Iris pigment epithelial cell (primary cell): ENCODE data around the gene AIMP1.
"Not testable (repeated sequence)": the region's sequence is repeated elsewhere in the genome, so short reads cannot be mapped to it uniquely, and the experiment has no call there.

Source experiments
- DNase-seq: peaks from one replicate; pipeline ENCODE4 v3.0.0-alpha.2; 2011; ENCODE audit warnings: low read depth

The AIMP1 gene

GRCh38 chr4:106351016-106351415, 34.7 kb downstream of the AIMP1 start:
- DNase-seq, result no peak

- DNase-seq, result peak; percentile 50
Measured at GRCh38 chr4:106353786-106354185, 37.4 kb downstream of the AIMP1 start.

- no peak for DNase-seq
Measured at GRCh38 chr4:106355193-106355592, 38.8 kb downstream of the AIMP1 start.

GRCh38 chr4:106358899-106359298, 42.5 kb downstream of the AIMP1 start:
- DNase-seq, result peak; percentile 84

DNA sequence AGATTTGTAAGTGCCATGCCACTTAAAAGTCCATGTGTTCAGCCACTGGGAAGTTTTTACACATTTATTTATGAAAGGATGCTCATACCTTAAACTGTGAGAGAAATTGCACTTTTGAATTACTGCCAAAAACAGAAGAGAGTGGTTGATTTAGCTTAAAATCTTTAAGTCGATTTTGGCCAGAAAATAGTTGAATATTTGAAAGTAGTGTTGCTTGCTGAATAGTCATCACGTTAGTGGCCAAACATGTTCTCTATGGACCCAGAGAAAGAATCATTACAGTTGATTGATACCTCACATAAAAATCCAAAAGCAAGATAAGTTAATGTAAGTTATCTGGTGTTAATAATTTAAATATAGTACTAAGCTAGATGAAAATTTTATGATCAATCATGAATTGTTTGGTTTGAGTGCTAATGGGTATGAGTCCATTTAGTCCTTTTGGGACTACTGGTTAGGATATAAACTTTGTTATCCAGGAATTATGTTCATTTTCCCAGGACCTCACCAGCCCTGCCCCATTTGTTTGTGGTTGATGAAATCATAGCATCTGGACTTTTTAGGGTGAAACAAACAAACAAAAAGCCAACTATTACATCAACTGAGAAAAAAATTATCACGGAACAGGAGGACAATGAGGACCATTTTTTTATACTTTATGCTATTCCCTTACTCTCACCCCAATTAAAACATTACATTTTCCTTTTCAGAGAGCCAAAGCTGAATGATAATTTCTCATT, 45.9 kb downstream of the AIMP1 start:
- DNase-seq, result no peak

GRCh38 chr4:106364282-106364681, 47.9 kb downstream of the AIMP1 start:
- DNase-seq, result no peak

DNA sequence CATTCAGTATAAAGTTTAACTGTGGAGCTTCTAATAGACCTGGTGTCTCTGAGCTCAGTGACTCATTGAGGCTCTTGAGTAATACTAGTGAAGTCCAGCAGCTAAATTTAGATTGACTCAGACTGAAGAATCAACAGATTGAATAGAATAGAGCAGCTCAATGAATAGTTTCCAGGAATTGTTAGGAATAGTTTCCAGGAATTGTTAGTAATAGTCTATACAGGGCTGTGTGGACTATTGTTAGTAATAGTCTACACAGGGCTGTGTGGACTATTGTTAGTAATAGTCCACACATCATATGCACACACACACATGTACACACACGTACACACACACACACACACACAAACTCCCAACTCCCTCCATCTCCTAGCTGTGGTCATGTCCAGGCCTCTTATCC, 49.3 kb downstream of the AIMP1 start:
- DNase-seq, result peak; percentile 93

DNA sequence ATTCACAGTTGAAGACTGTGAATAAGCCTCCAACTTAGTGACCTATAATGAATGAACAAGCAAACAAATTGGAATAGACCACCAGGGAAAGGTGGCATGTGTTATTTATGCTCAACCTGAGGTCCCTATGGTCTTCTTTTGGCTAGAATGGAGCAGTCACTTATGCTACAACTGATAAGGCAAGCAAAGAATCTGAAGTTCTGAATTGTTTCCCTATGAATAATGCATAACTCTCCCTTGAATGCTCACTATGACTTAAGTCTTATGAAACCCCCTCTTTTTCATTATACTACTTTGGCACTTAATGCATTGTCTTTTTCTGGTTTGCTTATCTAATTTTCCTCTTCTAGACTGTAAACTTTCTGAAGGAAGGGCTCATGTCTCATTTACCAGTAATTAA, 49.7 kb downstream of the AIMP1 start:
- DNase-seq, result peak; percentile 71

GRCh38 chr4:106367072-106367471, 50.7 kb downstream of the AIMP1 start:
- DNase-seq, result no peak

DNA sequence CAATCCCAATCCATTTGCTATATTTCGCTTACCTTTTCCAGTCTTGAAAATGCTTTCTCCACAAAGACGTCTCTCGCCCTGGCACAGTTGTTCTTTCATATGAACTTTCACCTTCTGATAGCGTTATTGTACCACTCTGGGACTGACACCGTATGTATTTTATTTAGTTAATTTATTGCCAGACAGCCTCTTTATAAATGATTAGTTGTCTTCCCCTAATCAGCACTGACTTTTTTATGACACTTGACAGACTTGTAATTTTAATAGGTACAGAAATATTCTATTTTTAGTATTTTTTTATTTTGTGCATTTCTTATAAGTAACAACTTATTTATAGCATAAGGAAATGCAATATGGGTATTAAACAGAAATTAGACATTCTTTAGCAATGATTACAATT, 52.3 kb downstream of the AIMP1 start, which contains the start of gene GIMD1:
Gene GIMD1, minus strand, starts transcription at position 101 of the 400 bp plus-strand sequence. CDS start 1,343 bp downstream, outside the sequence.
- no peak for DNase-seq

DNA sequence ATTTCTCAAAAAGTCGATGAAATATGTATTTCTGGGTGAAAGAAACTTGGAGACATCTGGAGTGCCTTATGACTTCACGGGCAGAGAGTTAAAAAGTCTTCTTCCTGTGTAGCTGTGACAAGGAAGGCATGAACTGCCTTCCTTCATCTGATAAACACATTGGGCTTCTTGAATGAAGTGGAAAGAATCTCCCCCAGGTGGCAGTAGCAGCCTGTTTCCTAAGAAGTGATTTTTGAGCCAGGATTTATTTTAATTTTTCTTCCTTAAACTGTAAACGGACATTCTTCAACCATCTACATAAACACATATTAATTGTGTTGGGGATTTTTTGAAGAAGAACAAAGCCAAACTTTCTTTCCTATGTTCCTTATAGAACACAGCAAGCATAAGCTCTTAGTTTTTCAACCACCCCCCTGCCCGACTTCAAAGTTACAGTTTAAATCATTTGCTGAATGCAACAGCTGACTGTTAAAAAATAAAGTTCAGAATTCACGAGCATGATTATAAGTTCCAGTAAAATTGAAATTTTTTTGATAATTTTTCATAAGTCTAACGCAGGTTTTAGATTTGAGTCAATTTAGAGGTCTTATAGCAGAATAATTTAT, 53.2 kb downstream of the AIMP1 start:
- peak; percentile 89 for DNase-seq

DNA sequence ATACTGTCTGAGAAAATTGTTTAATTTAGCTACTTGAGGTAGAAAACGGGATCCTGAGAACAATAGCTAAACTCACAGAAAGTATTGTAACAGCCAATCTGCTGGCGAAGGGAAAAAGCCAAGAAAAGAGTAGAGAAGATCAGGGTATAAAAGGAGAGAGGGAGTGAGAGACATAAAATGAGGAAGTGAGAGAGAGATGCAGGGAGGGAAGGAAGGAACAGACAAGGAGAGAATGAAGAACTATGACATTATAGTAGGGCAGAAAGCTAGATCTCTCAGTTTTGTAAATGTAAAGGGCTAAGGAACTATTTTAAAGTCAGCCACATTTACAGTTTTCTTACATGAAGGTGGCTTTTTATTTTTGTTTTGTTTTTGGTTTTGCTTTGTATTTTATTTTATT, 53.9 kb downstream of the AIMP1 start:
- no peak for DNase-seq

DNA sequence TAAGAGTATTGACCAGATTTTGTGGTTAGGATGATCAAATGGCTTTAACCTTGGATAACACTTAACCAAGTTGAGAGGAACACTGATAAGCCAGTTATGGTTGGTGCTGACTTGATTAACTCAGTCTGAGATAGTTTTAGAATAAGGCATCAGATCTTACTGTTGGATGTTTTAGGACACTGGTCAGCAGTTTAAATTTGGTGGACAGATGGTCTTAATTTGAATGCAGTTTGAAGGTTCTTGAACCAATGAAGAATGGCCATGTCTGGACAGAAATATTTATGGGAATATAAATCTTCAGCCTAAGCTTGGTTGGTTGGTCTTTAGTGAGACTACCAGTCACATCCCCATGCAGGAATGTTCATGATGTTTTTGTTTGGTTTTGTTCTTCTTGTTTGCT, 54.8 kb downstream of the AIMP1 start:
- DNase-seq, result no peak

- DNase-seq, result no peak
Measured at GRCh38 chr4:106373026-106373425, 56.7 kb downstream of the AIMP1 start.

GRCh38 chr4:106380179-106380578, 63.8 kb downstream of the AIMP1 start:
- DNase-seq, result no peak

DNA sequence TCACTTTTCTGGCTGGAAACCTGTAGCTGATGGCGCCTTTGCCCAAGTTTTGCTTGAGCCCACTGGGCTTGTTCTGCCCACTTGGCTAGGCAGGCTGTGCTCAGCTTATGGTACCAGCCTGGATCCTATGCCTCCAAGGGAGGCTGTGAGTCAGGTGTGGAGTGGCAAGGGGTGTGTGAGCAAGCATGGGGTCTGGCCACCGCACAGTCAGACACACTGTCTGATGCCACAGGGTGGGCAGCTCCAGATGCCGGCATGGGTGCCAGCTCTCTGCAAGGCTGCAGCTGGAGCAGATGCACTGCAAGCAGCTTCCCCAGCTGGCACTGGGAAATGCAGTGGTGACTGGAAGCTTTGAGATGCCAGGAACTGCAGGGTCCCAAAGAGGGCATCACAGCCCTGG, 68.5 kb downstream of the AIMP1 start:
- no peak for DNase-seq

DNA sequence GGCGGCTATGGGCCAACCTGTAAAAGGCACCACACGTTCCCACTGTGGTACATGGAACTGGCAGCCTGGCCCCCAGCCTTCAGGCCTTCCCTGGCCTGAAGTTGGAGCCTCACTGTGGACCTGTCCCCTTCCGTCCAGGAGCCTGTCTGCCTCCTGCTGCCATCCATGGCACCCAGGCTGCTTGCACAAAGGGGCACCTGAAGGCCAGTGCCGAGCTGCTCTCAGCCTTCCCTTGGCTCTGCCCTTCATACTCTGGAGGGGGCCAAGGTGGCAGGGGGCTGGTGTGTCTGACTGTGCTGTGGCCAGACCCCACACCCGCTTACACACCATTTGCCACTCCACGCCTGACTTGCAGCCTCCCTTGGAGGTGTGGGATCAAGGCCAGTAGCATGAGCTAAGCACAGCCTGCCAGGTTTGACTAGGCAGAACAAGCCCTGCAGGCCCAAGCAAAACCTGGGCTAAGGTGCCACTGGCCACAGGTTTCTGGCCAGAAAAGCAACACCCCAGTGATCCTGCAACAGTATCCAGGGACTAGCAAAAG, 69.6 kb downstream of the AIMP1 start:
- DNase-seq, result no peak

GRCh38 chr4:106395582-106395981, 79.2 kb downstream of the AIMP1 start:
- no peak for DNase-seq

GRCh38 chr4:106398898-106399297, 82.5 kb downstream of the AIMP1 start:
- DNase-seq, result not testable (repeated sequence)
